ENCODE results near the gene ULK3. TPM values are rescaled to one million over a fixed set of nuclear protein-coding genes. Genes with fewer than 3 reads are reported as not detected.
A peak's percentile ranks its signal among the peaks of the same experiment; 100 is the strongest.

Gene ULK3
- total RNA-seq, 1 donor from 2014 or later, result 24.3 TPM

GRCh38 chr15:74809956-74810355, 33.0 kb downstream of the ULK3 start:
- Mint-ChIP-seq H3K27me3 (ENCODE audit: low read depth) (no peaks in the 10 kb centered on the region), H3K9me3 (ENCODE audit: low read depth) (no peaks in the 10 kb centered on the region), H3K4me1 (ENCODE audit: low read depth) (peaks cover 29% of the 10 kb centered on the region), H3K4me3 (ENCODE audit: unreplicated experiment) (no peak overlapping the region), H3K27ac (ENCODE audit: unreplicated experiment) (no peak overlapping the region), H3K36me3 (ENCODE audit: low read depth) (peaks cover under 1% of the 10 kb centered on the region)
- TF ChIP-seq CTCF (IDR thresholded peaks at IDR 0.05), result no peak
- no peak for DNase-seq (ENCODE audit: low spot score)

DNA sequence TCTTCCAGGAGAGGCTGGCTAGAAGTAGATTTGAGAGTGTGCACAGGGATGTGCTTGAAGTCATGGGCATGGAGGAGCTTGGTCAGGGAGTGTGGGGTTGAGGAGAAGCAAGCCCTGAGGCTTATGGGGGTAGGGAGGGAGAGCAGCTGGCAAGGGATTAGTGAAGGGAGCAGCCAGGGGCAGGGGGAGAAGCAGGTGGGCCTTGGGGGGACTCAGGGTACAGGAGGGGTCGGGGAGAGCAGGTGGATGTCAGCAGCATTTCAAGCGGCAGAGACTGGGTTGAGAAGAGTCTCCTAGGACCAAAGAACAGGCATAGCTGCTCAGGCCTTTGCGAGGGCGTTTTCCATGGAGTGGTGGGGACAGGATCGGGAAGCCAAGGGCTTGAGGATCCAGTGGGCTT, 33.7 kb downstream of the ULK3 start:
- Mint-ChIP-seq H3K4me1 (ENCODE audit: low read depth) (peaks cover 29% of the 10 kb centered on the region), H3K9me3 (ENCODE audit: low read depth) (no peaks in the 10 kb centered on the region), H3K27ac (ENCODE audit: unreplicated experiment) (no peak overlapping the region), H3K27me3 (ENCODE audit: low read depth) (no peaks in the 10 kb centered on the region), H3K36me3 (ENCODE audit: low read depth) (peaks cover 4% of the 10 kb centered on the region), H3K4me3 (ENCODE audit: unreplicated experiment) (no peak overlapping the region)
- TF ChIP-seq CTCF (IDR thresholded peaks at IDR 0.05), result no peak
- DNase-seq (ENCODE audit: low spot score), result no peak

- DNase-seq (ENCODE audit: low spot score), result no peak
- H3K9me3 Mint-ChIP-seq (ENCODE audit: low read depth), result no peaks in the 10 kb centered on the region
- peak; percentile 19 for TF ChIP-seq CTCF (IDR thresholded peaks at IDR 0.05)
- H3K4me3 Mint-ChIP-seq (ENCODE audit: unreplicated experiment), result no peak overlapping the region
- H3K27me3 Mint-ChIP-seq (ENCODE audit: low read depth), result no peaks in the 10 kb centered on the region
- H3K4me1 Mint-ChIP-seq (ENCODE audit: low read depth), result peaks cover 29% of the 10 kb centered on the region
- peaks cover 8% of the 10 kb centered on the region for H3K36me3 Mint-ChIP-seq (ENCODE audit: low read depth)
- H3K27ac Mint-ChIP-seq (ENCODE audit: unreplicated experiment), result no peak overlapping the region
These were observed 34.1 kb downstream of the ULK3 start for GRCh38 chr15:74808840-74809229.

- no peak for DNase-seq (ENCODE audit: low spot score)
- H3K4me3 Mint-ChIP-seq (ENCODE audit: unreplicated experiment), result no peak overlapping the region
- no peak overlapping the region for H3K27ac Mint-ChIP-seq (ENCODE audit: unreplicated experiment)
These were observed 34.7 kb downstream of the ULK3 start for GRCh38 chr15:74808078-74808839.

GRCh38 chr15:74807282-74807681, 35.7 kb downstream of the ULK3 start:
- Mint-ChIP-seq H3K4me1 (ENCODE audit: low read depth) (peaks cover 29% of the 10 kb centered on the region), H3K36me3 (ENCODE audit: low read depth) (peaks cover 11% of the 10 kb centered on the region), H3K9me3 (ENCODE audit: low read depth) (no peaks in the 10 kb centered on the region), H3K27me3 (ENCODE audit: low read depth) (no peaks in the 10 kb centered on the region), H3K4me3 (ENCODE audit: unreplicated experiment) (no peak overlapping the region), H3K27ac (ENCODE audit: unreplicated experiment) (peak overlapping the region; percentile 32)
- no peak for TF ChIP-seq CTCF (IDR thresholded peaks at IDR 0.05)
- DNase-seq (ENCODE audit: low spot score), result no peak

More at GRCh38 chr15:74808078-74808839, 34.7 kb downstream of the ULK3 start:
- no peak for TF ChIP-seq CTCF (IDR thresholded peaks at IDR 0.05)
- peaks cover 29% of the 10 kb centered on the region for H3K4me1 Mint-ChIP-seq (ENCODE audit: low read depth)
- peaks cover 10% of the 10 kb centered on the region for H3K36me3 Mint-ChIP-seq (ENCODE audit: low read depth)
- H3K27me3 Mint-ChIP-seq (ENCODE audit: low read depth), result no peaks in the 10 kb centered on the region
- H3K9me3 Mint-ChIP-seq (ENCODE audit: low read depth), result no peaks in the 10 kb centered on the region

All from chondrocyte (in vitro differentiated cells).